Endothelial cell of hepatic sinusoid (primary cell): ENCODE data around the gene GRK1.
"Not testable (repeated sequence)": the region's sequence is repeated elsewhere in the genome, so short reads cannot be mapped to it uniquely, and the experiment has no call there.

ENCODE experiments used
- in situ Hi-C: cut with HindIII; loops from 2 replicates; pipeline ENCODE4 v1.10.0; 2017; ENCODE audit warnings: low sequenced_read_pairs

GRK1 gene

DNA sequence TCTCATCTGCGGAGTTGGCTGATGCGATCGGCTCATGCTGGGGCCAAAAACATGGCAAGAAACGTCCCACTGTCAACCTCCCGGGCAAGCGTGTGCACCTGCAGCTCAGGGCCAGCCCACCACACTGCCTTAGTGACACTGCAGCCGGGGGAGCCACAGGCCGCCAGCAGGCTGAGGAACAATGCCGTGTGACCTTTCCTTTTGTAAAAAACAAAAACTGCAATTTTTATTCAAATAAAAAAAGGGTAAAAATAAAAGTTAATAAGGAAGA, 73.2 kb downstream of the GRK1 start:
- in situ Hi-C loops: no loop called here

DNA sequence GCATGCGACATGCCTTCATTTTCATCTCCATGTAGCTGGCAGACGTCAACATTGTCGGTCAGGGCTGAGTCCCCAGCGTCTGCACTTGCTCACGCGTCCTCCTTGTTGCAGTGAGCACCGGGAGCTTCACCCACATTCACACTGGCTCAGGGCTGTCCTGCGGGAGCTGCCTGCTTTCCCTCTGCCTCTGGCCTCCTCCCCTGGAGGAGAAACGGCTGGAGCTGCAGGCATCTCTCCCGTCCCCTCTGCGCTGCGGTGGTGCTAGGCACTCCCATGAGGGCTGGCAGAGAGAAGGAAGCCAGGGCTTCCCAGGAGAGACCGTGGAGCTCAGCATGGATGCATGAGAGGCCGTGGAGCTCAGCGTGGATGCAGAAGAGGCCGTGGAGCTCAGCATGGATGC, 73.6 kb downstream of the GRK1 start:
- in situ Hi-C loops: no loop called here

DNA sequence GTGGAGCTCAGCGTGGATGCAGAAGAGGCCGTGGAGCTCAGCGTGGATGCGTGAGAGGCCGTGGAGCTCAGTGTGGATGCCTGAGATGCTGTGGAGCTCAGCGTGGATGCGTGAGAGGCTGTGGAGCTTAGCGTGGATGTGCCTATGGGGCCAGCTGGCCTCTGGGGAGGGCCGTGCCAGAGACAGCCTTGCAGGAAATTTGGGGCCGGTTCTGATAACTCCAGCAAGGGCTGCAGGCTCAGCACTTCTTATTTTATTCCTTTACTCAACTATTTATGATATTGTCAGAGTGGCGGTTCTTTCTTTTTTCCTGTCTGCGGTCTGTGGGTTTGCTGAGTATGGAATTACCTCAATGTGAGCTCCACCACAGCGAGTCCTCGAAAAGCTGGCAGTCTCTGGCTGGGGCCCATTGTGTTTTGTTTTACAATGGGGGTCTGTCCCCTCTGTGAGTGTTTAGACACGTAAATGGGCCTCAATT, 74.2 kb downstream of the GRK1 start:
- in situ Hi-C loops: no loop called here

DNA sequence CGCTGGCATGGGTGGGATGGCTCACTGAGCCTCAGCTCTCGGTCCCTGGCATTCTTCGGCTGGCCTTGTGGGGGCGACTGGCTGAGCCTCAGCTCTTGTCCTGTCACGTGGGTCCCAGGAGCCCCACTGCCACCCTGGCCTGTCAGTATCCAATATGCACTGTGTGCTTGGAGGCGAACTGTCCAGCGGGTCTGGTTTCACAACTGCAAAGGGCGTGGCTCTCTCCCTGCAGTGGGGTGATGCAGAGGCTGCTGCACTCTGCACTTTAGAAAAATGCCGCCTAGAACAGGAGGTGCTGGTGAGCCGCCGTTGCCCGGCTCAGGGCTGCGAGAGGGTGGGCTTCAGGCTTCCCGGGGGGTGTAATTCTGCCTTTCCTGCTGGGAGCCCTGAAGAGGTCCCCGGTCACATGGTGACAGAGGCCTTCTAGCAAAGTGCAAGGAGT, 75.0 kb downstream of the GRK1 start:
- in situ Hi-C loops: no loop called here

DNA sequence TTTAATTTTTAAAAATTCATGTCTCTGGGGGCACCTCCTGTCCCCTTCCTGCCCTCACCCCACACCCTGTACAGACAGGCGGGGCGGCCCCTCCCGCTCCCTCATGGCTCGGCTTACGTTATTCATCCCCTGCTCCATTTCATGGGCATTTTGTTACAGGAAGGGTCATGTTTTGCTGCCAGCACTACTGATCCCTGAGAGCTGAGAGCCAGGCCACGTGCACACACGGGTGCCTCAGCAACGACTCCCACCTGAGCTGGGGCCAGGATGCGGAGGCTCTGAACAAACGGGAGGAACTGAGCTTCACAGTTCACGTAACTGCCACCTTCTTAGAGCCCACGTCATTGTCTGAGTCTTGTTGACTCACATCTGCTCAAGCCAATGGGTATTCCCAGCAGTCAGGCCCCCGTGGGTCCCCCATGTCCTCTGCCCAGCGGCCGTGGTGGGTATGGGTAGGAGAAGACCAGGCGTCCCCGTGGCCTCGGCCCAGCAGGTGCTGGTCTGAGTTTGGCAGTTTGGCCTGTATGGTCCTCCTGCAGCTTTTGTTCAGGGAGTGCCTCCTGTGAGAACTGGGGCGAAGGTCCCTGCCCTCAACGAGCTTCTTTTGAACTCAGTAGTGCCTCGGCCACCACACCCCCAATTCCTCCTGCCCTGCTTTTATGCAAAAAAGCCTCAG, 75.6 kb downstream of the GRK1 start:
- in situ Hi-C loops: no loop called here

DNA sequence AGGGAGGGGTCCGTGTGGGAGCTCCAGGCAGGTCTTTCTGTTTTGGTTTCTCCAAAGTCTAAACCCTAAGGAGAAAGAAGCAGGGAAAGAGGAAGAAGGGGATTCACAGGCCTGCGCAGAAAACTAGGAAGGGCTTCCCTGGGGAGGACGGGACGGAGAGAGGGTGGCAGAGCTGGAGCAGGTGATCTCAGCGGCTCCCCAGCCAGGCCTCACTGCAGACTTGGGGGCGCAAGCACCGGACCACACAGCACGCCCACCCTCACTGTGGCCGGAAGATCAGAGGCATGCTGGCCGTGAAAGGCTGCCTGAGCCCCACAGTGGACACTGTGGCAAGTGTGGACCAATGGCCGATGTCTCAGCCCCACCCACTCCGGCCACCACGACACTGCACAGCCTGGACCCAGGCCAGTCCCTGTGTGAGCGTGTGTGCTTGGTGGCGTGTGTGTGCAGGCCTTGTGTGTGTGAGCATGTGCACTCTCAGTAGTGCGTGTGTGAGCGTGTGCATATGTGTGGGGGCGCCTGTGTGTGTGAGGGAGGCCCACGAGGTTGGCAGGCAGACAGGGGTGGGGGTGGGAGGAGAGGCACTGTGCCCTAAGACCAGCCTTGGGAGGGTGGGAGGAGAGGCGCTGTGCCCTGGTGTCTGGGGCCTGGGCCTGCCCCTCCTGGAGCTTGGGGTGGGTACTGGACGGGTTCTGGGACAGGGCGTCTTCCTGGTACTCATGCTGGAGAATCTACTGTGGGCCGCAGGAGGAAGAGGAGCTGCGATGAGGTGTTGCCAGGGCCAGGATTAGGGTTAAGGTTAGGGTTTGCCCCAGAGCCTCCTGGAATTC, 76.6 kb downstream of the GRK1 start:
- in situ Hi-C loops: no loop called here

DNA sequence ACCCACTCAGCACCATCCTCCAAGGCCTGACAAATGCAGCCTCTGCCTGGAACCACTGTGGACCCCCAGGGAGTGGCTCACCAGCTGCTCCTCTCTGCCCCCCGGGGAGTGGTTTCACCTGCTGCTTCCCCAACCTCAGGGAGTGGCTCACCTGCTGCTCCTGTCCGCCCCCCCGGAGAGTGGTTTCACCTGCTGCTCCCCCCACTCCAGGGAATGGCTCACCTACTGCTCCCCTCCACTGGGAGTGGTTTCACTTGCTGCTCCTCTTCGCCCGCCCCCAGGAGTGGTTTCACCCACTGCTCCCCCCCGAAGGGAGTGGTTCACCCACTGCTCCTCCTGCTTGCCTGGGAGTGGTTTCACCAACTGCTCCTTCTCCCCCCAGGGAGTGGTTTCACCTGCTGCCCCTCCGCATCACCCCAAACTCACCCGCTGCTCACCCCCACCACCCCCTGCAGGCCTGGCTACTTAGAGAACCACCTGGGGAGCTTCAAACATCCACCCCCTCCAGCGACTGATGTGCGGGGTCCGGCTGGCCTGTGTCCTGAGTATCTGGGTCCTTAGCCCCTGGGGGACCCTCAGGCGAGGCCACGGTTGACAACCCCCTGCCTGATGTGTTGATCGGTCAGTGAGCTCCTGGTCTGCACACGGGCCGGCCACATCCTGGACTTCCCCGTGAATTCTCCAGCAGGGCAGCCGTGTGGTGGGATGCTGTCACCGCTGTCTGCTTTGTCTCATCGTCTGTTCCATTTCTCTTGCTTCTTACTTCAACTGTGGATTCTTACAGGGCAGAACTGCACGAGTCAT, 77.4 kb downstream of the GRK1 start:
- in situ Hi-C loops: no loop called here

DNA sequence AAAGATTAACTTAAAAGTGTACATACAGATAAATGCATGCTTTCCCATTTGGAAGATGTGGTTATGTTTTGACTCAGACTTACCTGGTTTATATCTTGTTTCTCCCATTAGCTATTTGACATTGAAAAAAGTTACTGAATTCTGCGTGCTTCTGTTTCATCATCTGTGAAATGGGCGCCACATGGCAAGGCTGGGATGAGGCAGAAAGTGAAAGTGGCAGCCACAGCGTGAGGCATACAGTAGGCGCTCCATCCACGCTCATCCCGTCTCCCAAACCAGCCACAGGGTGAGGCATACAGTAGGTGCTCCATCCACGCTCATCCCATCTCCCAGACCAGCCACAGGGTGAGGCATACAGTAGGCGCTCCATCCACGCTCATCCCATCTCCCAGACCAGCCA, 78.0 kb downstream of the GRK1 start:
- in situ Hi-C loops: no loop called here

DNA sequence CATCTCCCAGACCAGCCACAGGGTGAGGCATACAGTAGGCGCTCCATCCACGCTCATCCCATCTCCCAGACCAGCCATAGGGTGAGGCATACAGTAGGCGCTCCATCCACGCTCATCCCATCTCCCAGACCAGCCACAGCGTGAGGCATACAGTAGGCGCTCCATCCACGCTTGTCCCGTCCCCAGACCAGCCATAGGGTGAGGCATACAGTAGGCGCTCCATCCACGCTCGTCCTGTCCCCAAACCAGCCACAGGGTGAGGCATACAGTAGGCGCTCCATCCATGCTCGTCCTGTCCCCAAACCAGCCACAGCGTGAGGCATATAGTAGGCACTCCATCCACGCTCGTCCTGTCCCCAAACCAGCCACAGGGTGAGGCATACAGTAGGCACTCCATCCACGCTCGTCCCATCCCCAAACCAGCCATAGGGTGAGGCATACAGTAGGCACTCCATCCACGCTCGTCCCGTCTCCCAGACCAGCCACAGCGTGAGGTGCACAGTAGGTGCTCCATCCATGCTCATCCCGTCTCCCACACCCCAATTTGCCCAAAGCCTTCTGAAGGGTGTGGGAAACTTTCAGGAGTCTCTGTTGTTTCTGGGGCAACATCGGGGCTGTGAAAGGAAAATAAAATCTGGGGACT, 78.6 kb downstream of the GRK1 start:
- in situ Hi-C loops: not testable (repeated sequence)

DNA sequence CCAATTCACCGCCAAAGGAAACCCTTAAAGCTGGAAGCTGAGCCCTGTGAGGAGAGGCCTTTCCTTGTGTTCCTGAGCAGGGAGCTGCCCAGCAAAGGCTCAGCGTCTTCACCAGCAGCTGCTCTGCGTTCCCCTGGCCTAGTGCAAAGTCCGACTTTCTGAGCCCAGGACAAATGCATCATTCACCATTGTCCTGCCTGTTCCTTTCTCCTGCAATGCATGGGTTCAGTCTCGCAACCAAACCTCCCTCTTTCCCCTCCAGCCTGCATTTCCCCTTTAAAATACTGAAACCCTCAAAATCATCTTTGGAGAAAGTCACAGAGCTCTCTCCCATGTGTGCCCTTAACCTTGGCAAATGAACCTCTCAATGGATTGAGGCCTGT, 79.1 kb downstream of the GRK1 start:
- in situ Hi-C loops: no loop called here

DNA sequence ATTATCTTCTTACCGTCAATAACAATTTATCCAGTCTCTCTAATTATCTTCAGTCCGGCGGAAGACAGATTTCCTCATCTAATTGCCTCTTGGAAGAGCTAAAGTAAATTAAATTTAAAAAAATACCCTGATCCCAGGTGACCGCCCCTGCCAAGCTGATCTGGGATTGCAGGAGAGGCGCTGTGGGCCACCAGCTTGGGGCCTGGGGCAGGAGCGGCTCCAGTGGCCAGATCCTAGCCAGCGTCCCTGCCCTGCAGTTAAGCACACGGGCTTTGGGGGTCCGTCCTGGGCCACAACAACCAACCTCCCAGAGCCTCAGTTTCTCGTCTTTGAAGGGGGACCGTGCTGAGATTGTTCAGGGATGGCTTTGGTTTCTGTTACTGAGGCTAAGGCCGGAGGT, 79.7 kb downstream of the GRK1 start:
- in situ Hi-C loops: no loop called here

DNA sequence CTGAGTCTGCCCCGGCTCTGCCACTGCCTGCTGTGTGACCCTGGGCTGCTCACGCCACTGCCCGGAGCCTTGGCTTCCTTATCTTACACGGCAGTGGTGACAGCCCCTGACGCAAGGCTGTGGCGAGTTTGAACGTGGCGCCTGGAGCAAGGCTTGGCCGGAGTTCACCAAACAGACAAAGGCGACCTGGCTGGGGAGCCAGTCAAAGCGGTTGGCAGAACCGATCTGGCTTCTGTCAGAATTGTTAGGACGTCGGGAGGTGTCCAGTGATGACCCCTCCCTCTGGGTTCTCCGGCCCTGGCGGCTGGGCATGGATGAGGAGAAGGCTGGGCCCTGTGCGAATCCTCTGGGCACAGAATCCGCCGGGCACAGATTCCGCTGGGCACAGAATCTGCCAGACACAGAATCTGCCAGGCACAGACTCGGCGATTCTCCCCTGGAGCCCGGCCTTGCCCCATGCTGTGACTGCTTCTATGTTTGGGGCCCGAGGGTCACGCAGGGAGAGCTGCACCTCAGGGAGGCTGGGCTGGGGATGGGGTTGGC, 80.3 kb downstream of the GRK1 start:
- in situ Hi-C loops: no loop called here

DNA sequence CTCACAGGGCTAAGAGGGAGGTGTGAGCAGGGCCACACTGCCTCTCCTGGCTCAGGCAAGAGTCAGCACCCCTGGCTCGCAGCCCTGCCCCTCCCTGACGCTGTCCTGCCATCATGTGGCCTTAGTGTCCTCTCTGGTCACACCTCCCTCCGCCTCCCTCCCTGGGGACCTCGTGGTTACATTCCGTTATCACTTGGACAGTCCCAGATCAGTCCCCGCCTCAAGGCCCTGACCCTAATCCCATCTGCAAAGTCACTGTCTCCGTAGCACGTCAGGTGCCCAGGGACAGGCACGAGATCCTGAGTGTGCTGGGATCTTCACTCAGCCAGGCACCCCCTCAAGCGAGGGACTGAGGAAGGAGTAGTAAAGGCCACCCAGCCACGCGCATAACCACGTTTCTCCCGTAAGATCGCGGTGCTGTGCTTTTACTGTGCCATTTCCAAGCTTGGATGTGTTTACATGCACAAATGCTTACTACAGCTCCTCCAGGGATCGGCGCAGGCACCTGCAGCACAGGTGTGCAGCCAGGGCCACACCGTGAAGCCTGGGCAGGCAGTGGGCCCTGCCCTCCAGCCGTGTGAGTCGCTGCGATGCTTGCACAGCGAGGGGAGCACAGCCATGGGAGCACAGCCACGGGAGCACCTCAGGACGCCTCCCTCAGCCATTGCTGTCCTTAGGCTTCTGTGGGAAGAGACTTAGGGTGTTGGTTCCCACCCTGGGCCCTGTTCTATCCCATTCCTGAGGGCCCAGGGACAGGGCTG, 81.3 kb downstream of the GRK1 start:
- in situ Hi-C loops: no loop called here

DNA sequence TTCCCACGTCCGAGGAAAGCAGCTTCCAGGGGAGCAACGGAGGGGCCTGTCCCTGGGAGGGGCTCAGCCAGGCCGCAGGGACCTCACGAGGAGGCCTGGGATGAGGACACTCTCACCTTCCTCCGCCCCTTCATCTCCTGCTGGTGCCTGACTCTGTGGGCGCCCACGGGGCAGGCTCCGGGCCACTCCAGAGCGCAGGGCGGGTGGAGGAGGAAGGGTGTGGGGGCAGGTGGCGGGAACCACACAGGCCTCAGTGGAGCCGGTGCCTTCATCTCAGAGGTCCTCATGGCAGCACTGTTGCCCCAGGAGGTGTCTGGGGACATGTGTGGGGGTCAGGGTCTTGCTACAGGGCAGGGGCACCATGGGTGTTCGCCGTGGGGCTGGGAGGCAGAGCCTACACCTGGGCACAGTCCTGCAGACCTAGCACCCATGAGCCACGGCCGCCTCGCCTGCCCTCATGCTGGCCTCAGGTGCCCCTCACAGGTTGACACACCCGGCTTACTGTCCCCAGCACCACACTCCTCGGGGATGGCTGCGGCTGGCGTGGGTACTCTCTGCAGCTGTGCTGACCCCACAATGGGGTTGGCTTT, 81.9 kb downstream of the GRK1 start:
- in situ Hi-C loops: no loop called here

DNA sequence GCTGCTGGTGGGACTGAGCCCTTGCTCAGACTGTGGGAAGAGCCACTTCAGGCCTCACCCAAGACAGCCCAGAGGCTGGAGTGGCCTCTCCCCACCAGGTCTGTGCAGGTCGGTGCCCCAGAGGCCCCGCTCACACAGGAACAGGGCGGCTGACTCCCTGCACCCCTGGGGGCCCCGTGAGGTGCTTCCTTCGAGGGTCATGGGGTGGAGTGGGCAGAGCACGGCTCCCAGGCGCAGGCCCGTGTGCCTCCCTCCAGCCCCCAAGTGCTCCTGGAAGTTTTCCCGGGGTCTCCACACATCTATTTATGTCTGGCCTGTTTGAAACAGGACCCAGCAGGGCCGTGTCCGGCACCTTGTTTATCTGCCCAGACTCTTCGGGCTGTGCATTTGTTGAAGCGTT, 82.5 kb downstream of the GRK1 start:
- in situ Hi-C loops: no loop called here

DNA sequence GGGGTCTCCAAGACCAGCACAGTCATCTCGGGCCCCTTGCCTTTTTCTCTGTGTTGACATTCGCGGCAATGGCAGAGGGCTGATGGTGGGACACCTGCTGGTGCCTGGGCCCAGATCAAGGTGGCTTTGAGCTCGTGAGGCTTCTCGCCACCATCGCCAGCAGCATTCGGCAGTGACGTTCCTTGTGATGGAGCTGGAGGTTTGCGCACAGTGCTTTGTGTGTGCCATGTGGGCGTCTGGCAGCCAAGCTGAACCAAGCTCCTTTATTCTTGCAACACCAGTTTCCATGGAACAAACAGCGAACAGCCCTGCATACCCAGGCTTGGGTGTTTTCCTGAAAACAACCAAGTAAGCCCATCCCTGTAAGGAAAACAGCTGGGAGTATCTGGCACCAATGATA, 82.9 kb downstream of the GRK1 start:
- in situ Hi-C loops: no loop called here

DNA sequence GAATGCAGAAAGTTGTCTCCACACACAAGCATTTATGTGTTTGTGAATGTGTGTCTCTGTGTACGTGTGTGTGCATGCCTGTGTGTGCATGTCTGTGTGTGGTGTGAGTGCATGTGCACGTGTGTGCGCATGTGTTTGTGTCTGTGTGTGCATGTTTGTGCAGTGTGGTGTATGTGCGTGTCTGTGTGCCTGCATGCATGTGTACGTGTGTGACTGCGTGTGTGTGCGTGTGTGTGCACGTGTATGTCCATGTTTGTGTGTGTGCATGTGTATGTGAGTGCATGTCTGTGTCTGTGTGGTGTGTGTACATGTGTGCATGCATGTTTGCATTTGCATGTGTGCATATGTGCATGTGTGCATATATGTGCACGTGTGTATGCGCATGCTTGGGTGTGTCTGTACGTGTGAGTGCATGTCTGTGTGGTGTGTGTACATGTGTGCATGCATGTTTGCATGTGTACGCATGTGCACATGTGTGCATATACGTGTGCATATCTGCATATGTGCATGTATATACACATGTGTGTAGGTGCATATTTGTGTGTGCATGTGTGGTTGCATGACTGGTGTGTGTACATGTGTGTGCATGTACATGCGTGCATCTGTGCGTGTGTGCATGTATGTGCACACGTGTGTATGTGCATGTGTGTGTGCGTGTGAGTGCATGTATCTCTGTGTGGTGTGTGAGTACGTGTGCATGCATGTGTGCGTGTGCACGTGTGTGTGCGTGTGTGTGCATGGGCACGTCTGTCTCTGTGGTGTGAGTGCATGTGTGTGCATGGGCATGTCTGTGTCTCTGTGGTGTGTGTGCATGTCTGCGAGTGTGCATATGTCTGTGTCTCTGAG, 83.8 kb downstream of the GRK1 start:
- in situ Hi-C loops: no loop called here

DNA sequence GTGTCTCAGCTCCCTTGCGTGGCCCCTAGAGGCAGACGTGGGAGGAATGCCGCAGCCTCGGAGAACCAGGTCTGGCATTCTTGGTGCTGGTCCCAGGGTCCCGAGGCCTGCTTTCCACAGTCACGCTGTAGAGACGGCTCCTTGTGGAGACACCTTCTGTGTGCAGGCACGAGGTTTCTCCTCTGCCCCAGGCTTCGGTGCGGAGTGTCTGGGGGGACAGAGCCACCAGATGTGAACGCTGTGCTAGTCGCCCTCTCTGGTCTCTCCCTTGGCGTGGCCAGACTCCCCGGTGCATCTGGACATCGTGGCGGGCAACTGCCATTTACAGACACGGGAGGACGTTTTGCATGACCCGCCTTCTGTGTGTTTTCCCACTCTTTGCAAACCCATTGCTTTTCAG, 84.5 kb downstream of the GRK1 start:
- in situ Hi-C loops: no loop called here
